H9 (cell line): ENCODE measurements around the gene RNF40. TPM values are rescaled to one million over a fixed set of nuclear protein-coding genes. Genes with fewer than 3 reads are reported as not detected.

ENCODE experiments used
- DNase-seq: peaks from one replicate; pipeline ENCODE4 v3.0.0-alpha.2; 2017
- H2AFZ ChIP-seq: one replicate; pipeline ENCODE4 v1.6.1; 2013; ENCODE audit warnings: mild to moderate bottlenecking, low read length, control low read depth, moderate library complexity
- H2AK5ac ChIP-seq: 2 replicates; pipeline ENCODE4 v1.6.1; 2013; ENCODE audit warnings: low read length, control low read depth, mixed read lengths; ENCODE audit not compliant: insufficient read length
- H2BK120ac ChIP-seq: one replicate; pipeline ENCODE4 v1.6.1; 2013; ENCODE audit warnings: low read depth, mild to moderate bottlenecking, low read length, control low read depth, inconsistent platforms; ENCODE audit not compliant: poor library complexity, severe bottlenecking
- H2BK12ac ChIP-seq: 2 replicates; pipeline ENCODE4 v1.6.1; 2013; ENCODE audit warnings: low read length, control low read depth, mixed read lengths, low read depth; ENCODE audit not compliant: insufficient read length
- H2BK15ac ChIP-seq: 2 replicates; pipeline ENCODE4 v1.6.1; 2013; ENCODE audit warnings: low read depth, low read length, control low read depth
- H2BK20ac ChIP-seq: one replicate; pipeline ENCODE4 v1.6.1; 2013; ENCODE audit warnings: low read depth, mild to moderate bottlenecking, low read length, control low read depth, inconsistent platforms; ENCODE audit not compliant: poor library complexity, severe bottlenecking
- H2BK5ac ChIP-seq: 2 replicates; pipeline ENCODE4 v1.6.1; 2013; ENCODE audit warnings: low read length, control low read depth, mixed read lengths; ENCODE audit not compliant: insufficient read length
- H3K14ac ChIP-seq: 2 replicates; pipeline ENCODE4 v1.6.1; 2013; ENCODE audit warnings: low read length, control low read depth; ENCODE audit not compliant: insufficient read depth
- H3K18ac ChIP-seq: 2 replicates; pipeline ENCODE4 v1.6.1; 2013; ENCODE audit warnings: low read depth, mild to moderate bottlenecking, mixed read lengths, low read length, control low read depth; ENCODE audit not compliant: insufficient read length
- H3K23ac ChIP-seq: 2 replicates; pipeline ENCODE4 v1.6.1; 2013; ENCODE audit warnings: low read length, control low read depth, mixed read lengths, low read depth; ENCODE audit not compliant: insufficient read length
- H3K23me2 ChIP-seq: 2 replicates; pipeline ENCODE4 v1.6.1; 2013; ENCODE audit warnings: low read depth, mild to moderate bottlenecking, mixed read lengths, low read length, control low read depth; ENCODE audit not compliant: insufficient read length, poor library complexity, severe bottlenecking
- H3K27ac ChIP-seq: 2 replicates; pipeline ENCODE4 v1.5.1; 2013; ENCODE audit warnings: low read length, control low read depth, mixed read lengths, low read depth; ENCODE audit not compliant: insufficient read length
- H3K27me3 ChIP-seq: 2 replicates; pipeline ENCODE4 v1.6.1; 2013; ENCODE audit warnings: low read length, control low read depth, inconsistent platforms; ENCODE audit not compliant: insufficient read depth
- H3K4ac ChIP-seq: 2 replicates; pipeline ENCODE4 v1.6.1; 2013; ENCODE audit warnings: low read depth, mild to moderate bottlenecking, control low read depth, inconsistent platforms, low read length, moderate library complexity
- H3K4me1 ChIP-seq: 2 replicates; pipeline ENCODE4 v1.6.1; 2013; ENCODE audit warnings: low read length, control low read depth, inconsistent platforms; ENCODE audit not compliant: insufficient read depth
- H3K4me2 ChIP-seq: 2 replicates; pipeline ENCODE4 v1.6.1; 2013; ENCODE audit warnings: low read length, control low read depth, mixed read lengths; ENCODE audit not compliant: insufficient read length, insufficient read depth
- H3K56ac ChIP-seq: 2 replicates; pipeline ENCODE4 v1.6.1; 2013; ENCODE audit warnings: low read depth, mild to moderate bottlenecking, mixed read lengths, low read length, control low read depth; ENCODE audit not compliant: insufficient read length
- H3K79me1 ChIP-seq: 2 replicates; pipeline ENCODE4 v1.6.1; 2013; ENCODE audit warnings: low read depth, mild to moderate bottlenecking, moderate library complexity, low read length, control low read depth, inconsistent platforms; ENCODE audit not compliant: insufficient read depth, poor library complexity, severe bottlenecking
- H3K79me2 ChIP-seq: 2 replicates; pipeline ENCODE4 v1.6.1; 2013; ENCODE audit warnings: low read length, control low read depth, inconsistent platforms; ENCODE audit not compliant: insufficient read depth
- H3K9ac ChIP-seq: 2 replicates; pipeline ENCODE4 v1.6.1; 2013; ENCODE audit warnings: low read length, control low read depth, mixed read lengths; ENCODE audit not compliant: insufficient read length; ENCODE audit errors: extremely low read depth
- H3K9me3 ChIP-seq: one replicate; pipeline ENCODE4 v1.6.1; 2013; ENCODE audit warnings: low read depth, low read length, inconsistent platforms; ENCODE audit not compliant: control insufficient read depth
- H3T11ph ChIP-seq: one replicate; pipeline ENCODE4 v1.6.1; 2013; ENCODE audit warnings: mild to moderate bottlenecking, low read length, control low read depth, inconsistent platforms
- H4K20me1 ChIP-seq: one replicate; pipeline ENCODE4 v1.6.1; 2013; ENCODE audit not compliant: control insufficient read depth, insufficient read length, insufficient read depth
- H4K5ac ChIP-seq: 2 replicates; pipeline ENCODE4 v1.6.1; 2013; ENCODE audit warnings: low read depth, mild to moderate bottlenecking, mixed read lengths, low read length, control low read depth; ENCODE audit not compliant: insufficient read length
- H4K8ac ChIP-seq: replicated peaks from 2 replicates; pipeline ENCODE4 v1.6.1; 2013; ENCODE audit warnings: low read length, control low read depth, mixed read lengths, low read depth; ENCODE audit not compliant: insufficient read length
- H4K91ac ChIP-seq: 2 replicates; pipeline ENCODE4 v1.6.1; 2013; ENCODE audit warnings: low read depth, mild to moderate bottlenecking, moderate library complexity, mixed read lengths, low read length, control low read depth; ENCODE audit not compliant: insufficient read length
- H3K27ac Mint-ChIP-seq, 3 experiments: 2 replicates in 2 of 3; 3 replicates in 1 of 3; pipeline ENCODE4 v1.8.0; 2020 to 2021; ENCODE audit warnings: mixed read lengths in 3 of 3, mild to moderate bottlenecking in 1 of 3, moderate library complexity in 1 of 3
- H3K27me3 Mint-ChIP-seq: 2 replicates; pipeline ENCODE4 v1.8.0; 2021; ENCODE audit warnings: low read depth, mild to moderate bottlenecking, moderate library complexity, mixed read lengths
- H3K36me3 Mint-ChIP-seq, 3 experiments: 2 replicates in 2 of 3; 3 replicates in 1 of 3; pipeline ENCODE4 v1.8.0; 2020 to 2021; ENCODE audit warnings: low read depth in 3 of 3, mixed read lengths in 3 of 3; ENCODE audit not compliant: insufficient read depth in 1 of 3
- H3K4me1 Mint-ChIP-seq, 2 experiments: 2 replicates each; pipeline ENCODE4 v1.8.0; 2020; ENCODE audit warnings: mixed read lengths in 2 of 2
- H3K4me3 Mint-ChIP-seq, 2 experiments: 2 replicates in 1 of 2; 3 replicates in 1 of 2; pipeline ENCODE4 v1.8.0; 2020 to 2021; ENCODE audit warnings: mild to moderate bottlenecking in 2 of 2, mixed read lengths in 2 of 2, moderate library complexity in 1 of 2
- H3K9me3 Mint-ChIP-seq, 2 experiments: 2 replicates in 1 of 2; 3 replicates in 1 of 2; pipeline ENCODE4 v1.8.0; 2020; ENCODE audit warnings: mild to moderate bottlenecking in 2 of 2, mixed read lengths in 2 of 2, moderate library complexity in 1 of 2
- WGBS: extraction: QIAGEN DNeasy Blood & Tissue Kit; methylation state at CpG from one replicate; pipeline ENCODE4 v1.1.7; 2013; ENCODE audit warnings: missing lambda C conversion rate, low lambda C conversion rate, mixed read lengths; ENCODE audit not compliant: insufficient read length; ENCODE audit errors: extremely low coverage; 5-methylcytosine and 5-hydroxymethylcytosine counted together
- total RNA-seq: library from RNA; stranded (reverse); gene quantifications from 2 replicates; pipeline ENCODE4 v1.2.1, GENCODE V29; 2021
- TF ChIP-seq, protein P1 (sequence below): fragments of 200-600 bp; sonication (generic); conservative IDR thresholded peaks from 3 replicates; pipeline ENCODE4 v1.8.0; 2021; ENCODE audit warnings: antibody characterized with exemption, mild to moderate bottlenecking

Gene RNF40
- total RNA-seq, 1 experiment from 2014 or later: 103 TPM

DNA sequence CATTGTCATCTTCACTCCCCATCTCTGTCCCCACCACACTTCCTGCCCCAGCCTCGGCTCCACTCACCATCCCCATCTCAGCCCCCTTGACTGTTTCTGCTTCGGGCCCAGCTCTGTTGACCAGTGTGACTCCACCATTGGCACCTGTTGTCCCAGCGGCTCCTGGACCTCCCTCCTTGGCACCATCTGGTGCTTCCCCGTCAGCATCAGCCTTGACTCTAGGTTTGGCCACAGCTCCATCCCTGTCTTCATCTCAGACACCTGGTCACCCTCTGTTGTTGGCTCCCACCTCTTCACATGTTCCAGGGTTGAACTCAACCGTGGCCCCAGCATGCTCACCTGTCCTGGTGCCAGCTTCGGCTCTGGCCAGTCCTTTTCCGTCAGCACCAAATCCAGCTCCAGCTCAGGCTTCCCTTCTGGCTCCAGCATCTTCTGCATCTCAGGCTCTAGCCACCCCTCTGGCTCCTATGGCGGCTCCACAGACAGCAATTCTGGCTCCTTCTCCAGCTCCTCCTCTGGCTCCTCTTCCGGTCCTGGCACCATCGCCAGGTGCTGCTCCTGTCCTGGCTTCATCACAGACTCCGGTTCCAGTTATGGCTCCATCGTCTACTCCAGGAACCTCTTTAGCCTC, 38.3 kb upstream of the RNF40 start:
- H3K9me3 Mint-ChIP-seq: peaks cover 0 to 2% of the 10 kb centered on the region in 2 experiments; a peak in 2 of 5 replicates
- Histone ChIP-seq H2BK12ac (no peak overlapping the region), H2BK120ac (no peak overlapping the region), H2AK5ac (no peak overlapping the region), H2AFZ (no peak overlapping the region), H3K23me2 (no peaks in the 10 kb centered on the region), H3K9ac (no peak overlapping the region), H2BK5ac (no peak overlapping the region), H3K18ac (no peak overlapping the region), H2BK20ac (no peak overlapping the region), H4K8ac (no peak overlapping the region), H3K4me1 (peaks cover 2% of the 10 kb centered on the region; the same call in 1 of the 2 replicates), H3K79me2 (no peaks in the 10 kb centered on the region; the same call in 1 of the 2 replicates), H3K4ac (no peak overlapping the region), H3K23ac (no peak overlapping the region), H3T11ph (no peak overlapping the region), H3K56ac (no peak overlapping the region), H4K20me1 (no peaks in the 10 kb centered on the region), H2BK15ac (no peak overlapping the region), H4K91ac (no peak overlapping the region), H3K27ac (no peak overlapping the region), H3K27me3 (no peaks in the 10 kb centered on the region), H4K5ac (no peak overlapping the region), H3K14ac (no peak overlapping the region), H3K9me3 (no peaks in the 10 kb centered on the region), H3K79me1 (no peaks in the 10 kb centered on the region), H3K4me2 (no peak overlapping the region)
- H3K27ac Mint-ChIP-seq: no peak overlapping the region
- DNase-seq: no peak
- WGBS: no CpG with 5 or more reads among the region's 12 CpGs
- TF ChIP-seq, protein P1, sequence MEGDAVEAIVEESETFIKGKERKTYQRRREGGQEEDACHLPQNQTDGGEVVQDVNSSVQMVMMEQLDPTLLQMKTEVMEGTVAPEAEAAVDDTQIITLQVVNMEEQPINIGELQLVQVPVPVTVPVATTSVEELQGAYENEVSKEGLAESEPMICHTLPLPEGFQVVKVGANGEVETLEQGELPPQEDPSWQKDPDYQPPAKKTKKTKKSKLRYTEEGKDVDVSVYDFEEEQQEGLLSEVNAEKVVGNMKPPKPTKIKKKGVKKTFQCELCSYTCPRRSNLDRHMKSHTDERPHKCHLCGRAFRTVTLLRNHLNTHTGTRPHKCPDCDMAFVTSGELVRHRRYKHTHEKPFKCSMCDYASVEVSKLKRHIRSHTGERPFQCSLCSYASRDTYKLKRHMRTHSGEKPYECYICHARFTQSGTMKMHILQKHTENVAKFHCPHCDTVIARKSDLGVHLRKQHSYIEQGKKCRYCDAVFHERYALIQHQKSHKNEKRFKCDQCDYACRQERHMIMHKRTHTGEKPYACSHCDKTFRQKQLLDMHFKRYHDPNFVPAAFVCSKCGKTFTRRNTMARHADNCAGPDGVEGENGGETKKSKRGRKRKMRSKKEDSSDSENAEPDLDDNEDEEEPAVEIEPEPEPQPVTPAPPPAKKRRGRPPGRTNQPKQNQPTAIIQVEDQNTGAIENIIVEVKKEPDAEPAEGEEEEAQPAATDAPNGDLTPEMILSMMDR: no peak
- no peak overlapping the region for H3K4me3 Mint-ChIP-seq
- H3K27me3 Mint-ChIP-seq: no peaks in the 10 kb centered on the region
- H3K4me1 Mint-ChIP-seq: peaks cover 9 to 10% of the 10 kb centered on the region in 2 experiments
- H3K36me3 Mint-ChIP-seq: peaks cover 57 to 87% (median 72%) of the 10 kb centered on the region in 3 experiments
